Measurements from ENCODE around the gene DGKH.
"Not testable (repeated sequence)": the region's sequence is repeated elsewhere in the genome, so short reads cannot be mapped to it uniquely, and the experiment has no call there.

Gene DGKH

GRCh38 chr13:42173789-42174343, 125.4 kb downstream of the DGKH start:
- no peak for DNase-seq (ENCODE audit: low read depth)

- DNase-seq (ENCODE audit: low read depth): no peak
These were observed 126.1 kb downstream of the DGKH start for GRCh38 chr13:42174344-42175162.

DNA sequence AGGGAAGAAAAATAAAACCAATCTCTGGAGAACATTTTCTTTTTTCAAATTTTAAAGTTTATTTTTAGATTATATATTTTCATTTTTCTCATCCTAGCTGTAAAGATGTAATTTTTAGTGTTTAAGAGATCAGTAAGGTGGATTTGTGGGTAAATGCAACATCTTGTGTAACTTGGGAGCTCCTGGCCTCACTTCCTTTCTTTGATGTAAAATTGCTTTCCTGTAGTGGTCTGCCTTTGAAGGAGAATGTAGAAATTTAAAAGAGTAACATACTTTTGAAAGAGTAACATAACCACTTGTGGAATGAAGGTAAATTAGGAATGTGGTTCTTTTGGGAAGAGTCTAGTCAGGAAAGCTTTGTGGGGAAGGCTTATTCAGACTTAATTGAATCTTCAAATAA, 127.8 kb downstream of the DGKH start:
- DNase-seq (ENCODE audit: low read depth): no peak

DNA sequence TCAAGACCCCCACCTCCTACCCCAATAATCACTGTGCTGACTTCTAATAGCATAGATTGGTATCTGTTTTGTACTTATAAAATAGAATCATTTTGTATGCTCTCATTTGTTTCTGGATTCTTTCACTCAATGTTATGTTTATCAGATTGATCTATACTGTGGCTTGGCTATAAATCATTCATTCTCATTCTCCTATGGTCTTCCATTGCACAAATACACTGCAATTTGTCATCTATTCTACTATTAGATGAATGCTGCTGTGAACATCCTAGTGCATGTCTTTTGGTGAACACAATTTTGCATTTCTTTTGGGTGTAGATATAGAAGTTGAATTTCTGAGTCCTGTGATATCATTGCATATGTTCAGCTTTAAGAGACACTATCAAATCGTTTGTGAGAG, 128.7 kb downstream of the DGKH start:
- no peak for DNase-seq (ENCODE audit: low read depth)

- no peak for DNase-seq (ENCODE audit: low read depth)
These were observed 133.0 kb downstream of the DGKH start for GRCh38 chr13:42181381-42181953.

- no peak for DNase-seq (ENCODE audit: low read depth)
These were observed 140.6 kb downstream of the DGKH start for GRCh38 chr13:42189061-42189460.

DNA sequence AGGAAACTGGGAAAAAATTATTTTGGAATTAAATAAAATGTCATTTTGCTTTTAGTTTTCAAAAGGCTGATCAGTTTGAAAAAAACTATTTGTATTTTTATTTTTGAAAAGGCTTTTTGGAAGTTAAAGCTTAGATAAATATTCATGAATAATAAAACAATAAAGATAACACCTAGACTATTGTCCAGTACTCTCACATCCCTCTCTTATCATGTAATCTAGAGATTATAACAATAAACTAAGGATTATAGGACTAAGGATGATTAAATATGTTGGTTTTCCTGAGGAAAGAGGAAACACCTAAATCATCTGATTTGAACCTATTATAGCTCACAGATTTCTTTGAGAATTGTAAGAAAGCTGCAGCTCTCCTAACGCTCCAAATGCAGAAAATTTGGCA, 142.1 kb downstream of the DGKH start:
- DNase-seq (ENCODE audit: low read depth): no peak

GRCh38 chr13:42211704-42212464, 163.4 kb downstream of the DGKH start:
- no peak for DNase-seq (ENCODE audit: low read depth)

DNA sequence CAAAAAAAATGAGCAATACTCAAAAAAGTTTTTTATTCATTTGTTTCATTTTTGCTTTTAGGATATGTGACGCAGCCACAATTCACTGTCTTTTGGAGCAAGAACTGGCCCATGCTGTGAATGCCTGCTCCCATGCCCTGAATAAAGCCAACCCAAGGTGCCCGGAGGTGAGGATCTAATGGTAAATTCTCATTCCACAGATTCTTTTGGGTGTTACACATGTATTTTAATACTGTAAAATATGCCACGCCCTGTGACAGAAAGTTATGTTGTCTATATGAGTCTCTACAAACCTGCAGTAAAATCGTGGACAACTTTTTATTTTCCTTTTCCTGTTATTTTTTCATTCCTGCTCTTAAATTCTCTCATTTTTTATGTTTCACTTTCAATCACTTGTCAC, 166.0 kb downstream of the DGKH start:
- no peak for DNase-seq (ENCODE audit: low read depth)

- no peak for DNase-seq (ENCODE audit: low read depth)
These were observed 167.4 kb downstream of the DGKH start for GRCh38 chr13:42215578-42216421.

GRCh38 chr13:42216422-42216735, 167.9 kb downstream of the DGKH start:
- DNase-seq (ENCODE audit: low read depth): no peak

DNA sequence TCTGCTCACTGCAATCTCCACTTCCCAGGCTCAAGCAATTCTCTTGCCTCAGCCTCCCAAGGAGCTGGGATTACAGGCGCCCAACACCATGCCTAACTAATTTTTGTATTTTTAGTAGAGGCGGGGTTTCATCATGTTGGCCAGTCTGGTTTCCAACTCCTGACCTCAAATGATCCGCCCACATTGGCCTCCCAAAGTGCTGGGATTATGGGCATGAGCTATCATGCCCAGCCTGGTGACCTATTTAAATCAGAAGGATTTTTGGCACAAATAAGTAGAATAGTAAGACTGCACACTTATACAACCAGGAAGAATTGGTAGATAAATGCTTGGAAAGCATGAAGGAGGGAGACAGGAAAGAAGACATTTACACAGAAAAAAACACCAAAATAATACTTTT, 170.1 kb downstream of the DGKH start:
- DNase-seq (ENCODE audit: low read depth): no peak

- no peak for DNase-seq (ENCODE audit: low read depth)
These were observed 170.6 kb downstream of the DGKH start for GRCh38 chr13:42219051-42219450.

DNA sequence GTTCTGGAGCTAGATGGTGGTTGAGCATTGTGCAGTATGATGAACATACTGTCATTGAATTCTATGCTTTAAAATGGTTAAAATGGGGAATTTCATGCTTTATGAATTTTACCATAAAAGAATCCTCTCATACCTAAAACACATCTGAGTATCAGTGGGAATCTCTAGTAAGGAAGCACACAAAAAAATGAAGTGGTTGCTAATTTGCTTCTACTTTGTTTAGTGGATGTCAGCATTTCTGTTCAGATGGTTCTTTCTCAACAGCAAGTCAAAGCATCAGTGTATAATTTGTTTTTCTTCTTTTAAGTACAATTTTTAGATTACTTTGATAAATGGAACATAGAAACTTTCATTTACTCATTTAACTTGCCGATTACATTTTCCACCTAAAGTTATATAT, 171.4 kb downstream of the DGKH start:
- no peak for DNase-seq (ENCODE audit: low read depth)

DNA sequence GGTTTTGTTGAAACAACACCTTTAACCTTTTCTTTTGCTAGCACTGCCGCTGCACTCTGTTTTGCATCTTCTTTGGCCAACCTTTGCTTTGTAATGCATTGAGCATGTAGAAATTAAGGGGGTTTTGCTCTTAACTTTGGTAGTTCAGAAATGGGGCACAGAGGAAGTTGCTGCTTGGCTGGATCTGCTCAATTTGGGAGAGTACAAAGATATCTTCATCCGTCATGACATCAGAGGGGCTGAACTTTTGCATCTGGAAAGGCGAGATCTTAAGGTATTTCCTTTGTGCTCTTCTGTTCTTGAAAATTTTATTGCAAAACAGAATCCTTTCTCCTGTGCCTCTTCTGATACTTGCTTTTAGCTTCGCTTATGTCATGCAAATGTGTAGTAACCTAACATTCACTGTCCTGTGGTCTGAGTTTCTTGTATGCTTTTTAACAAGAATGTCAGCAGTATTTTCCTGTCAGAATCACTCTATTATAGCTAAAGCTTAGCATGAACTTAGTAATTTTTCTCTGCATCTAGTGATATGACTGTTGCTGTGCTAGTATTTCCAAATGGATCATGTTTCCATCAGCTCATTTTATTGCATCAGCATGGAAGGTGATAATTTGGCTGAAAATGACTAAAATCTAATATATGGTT, 172.8 kb downstream of the DGKH start:
- no peak for DNase-seq (ENCODE audit: low read depth)

GRCh38 chr13:42223681-42224080, 175.2 kb downstream of the DGKH start:
- DNase-seq (ENCODE audit: low read depth): no peak

- no peak for DNase-seq (ENCODE audit: low read depth)
These were observed 176.6 kb downstream of the DGKH start for GRCh38 chr13:42225051-42225450.

GRCh38 chr13:42226759-42227158, 178.3 kb downstream of the DGKH start:
- not testable (repeated sequence) for DNase-seq (ENCODE audit: low read depth)

- DNase-seq (ENCODE audit: low read depth): no peak
These were observed 180.1 kb downstream of the DGKH start for GRCh38 chr13:42228527-42228926.

GRCh38 chr13:42229287-42229686, 180.8 kb downstream of the DGKH start:
- no peak for DNase-seq (ENCODE audit: low read depth)

DNA sequence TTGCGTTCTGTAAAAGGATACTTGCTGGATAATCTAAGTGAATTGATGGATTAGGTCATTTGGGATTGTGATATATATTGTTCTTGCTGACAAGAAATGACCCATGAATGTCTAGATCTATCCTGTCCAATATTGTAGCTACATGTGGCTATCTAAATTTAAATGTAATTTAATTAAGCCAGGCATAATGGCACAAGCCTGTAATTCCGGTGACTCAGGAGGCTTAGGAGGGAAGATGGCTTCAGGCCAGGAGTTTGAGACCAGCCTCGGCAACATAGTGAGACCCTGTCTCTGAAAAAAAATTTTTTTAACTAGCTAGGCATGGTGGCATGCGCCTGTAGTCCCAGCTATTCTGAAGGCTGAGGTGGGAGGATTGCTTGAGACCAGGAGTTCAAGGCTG, 184.2 kb downstream of the DGKH start:
- DNase-seq (ENCODE audit: low read depth): no peak

DNA sequence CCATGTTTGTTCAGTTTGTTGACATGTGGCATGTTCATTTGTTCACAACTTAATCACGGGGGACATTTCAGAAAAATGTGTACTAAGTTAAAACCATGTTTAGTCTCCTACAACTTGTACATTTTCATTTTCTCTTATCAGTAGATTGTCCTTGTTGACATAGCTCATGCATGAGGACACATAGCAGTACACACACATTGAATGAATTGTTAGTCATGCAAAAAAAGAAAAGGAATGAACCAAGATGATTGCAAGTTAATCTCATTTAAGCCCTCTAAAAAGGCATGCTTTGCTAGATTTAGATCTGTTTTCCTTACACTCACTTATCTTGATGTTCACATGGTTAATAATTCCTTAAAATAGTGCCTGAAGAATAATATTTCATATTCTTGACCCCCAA, 185.3 kb downstream of the DGKH start:
- no peak for DNase-seq (ENCODE audit: low read depth)

All from stimulated activated CD8-positive, alpha-beta memory T cell treated with anti-CD3 and anti-CD28 coated beads, Interleukin-12 subunit alpha, Interleukin-12 subunit beta, amount 100 ng/mL, for 4 hours (primary cell).